NCI-H748 treated with DMSO at 0.1 percent for 48 hours (cell line): ENCODE data around the gene SLC1A7.

Experiments
- DNase-seq: peaks from one replicate; lab custom pipeline; 2025; lab: John Stamatoyannopoulos, UW

The SLC1A7 gene

GRCh38 chr1:53115403-53116306 is 26.8 kb downstream of the SLC1A7 start:
- no peak for DNase-seq

GRCh38 chr1:53114581-53115400 is 27.6 kb downstream of the SLC1A7 start:
- no peak for DNase-seq

GRCh38 chr1:53114090-53114489 is 28.3 kb downstream of the SLC1A7 start:
- DNase-seq, result no peak

GRCh38 chr1:53112861-53113260 is 29.6 kb downstream of the SLC1A7 start:
- DNase-seq, result no peak

GRCh38 chr1:53112271-53112774 is 30.1 kb downstream of the SLC1A7 start:
- no peak for DNase-seq

- no peak for DNase-seq
These were observed 30.7 kb downstream of the SLC1A7 start for GRCh38 chr1:53111693-53112092.

GRCh38 chr1:53111073-53111556 is 31.3 kb downstream of the SLC1A7 start:
- no peak for DNase-seq

- no peak for DNase-seq
These were observed 31.9 kb downstream of the SLC1A7 start for GRCh38 chr1:53110370-53111072.

GRCh38 chr1:53108646-53109580 is 33.5 kb downstream of the SLC1A7 start:
- no peak for DNase-seq

- DNase-seq, result peak; percentile 33
These were observed 34.7 kb downstream of the SLC1A7 start for GRCh38 chr1:53107570-53108322.

GRCh38 chr1:53107090-53107489 is 35.3 kb downstream of the SLC1A7 start:
- DNase-seq, result no peak

- no peak for DNase-seq
These were observed 38.0 kb downstream of the SLC1A7 start for GRCh38 chr1:53104289-53104913.

GRCh38 chr1:53094533-53094919 is 47.9 kb downstream of the SLC1A7 start:
- DNase-seq, result no peak

- no peak for DNase-seq
These were observed 48.5 kb downstream of the SLC1A7 start for GRCh38 chr1:53093778-53094532.

GRCh38 chr1:53093451-53093754 is 49.0 kb downstream of the SLC1A7 start:
- DNase-seq, result no peak

GRCh38 chr1:53092659-53093450 is 49.6 kb downstream of the SLC1A7 start:
- DNase-seq, result no peak

GRCh38 chr1:53091841-53092645 is 50.4 kb downstream of the SLC1A7 start:
- no peak for DNase-seq
